Mesendoderm (in vitro differentiated cells): ENCODE results near the gene ZNF408.

Experiments used
- DNase-seq: peaks from one replicate; pipeline ENCODE4 v3.0.0; 2013
- H2AK5ac ChIP-seq: 2 replicates; pipeline ENCODE4 v1.6.1; 2013; ENCODE audit warnings: low read length, inconsistent platforms
- H2BK120ac ChIP-seq: 2 replicates; pipeline ENCODE4 v1.6.1; 2013; ENCODE audit warnings: low read depth, mild to moderate bottlenecking, low read length, moderate library complexity, mixed read lengths
- H2BK15ac ChIP-seq: replicated peaks from 2 replicates; pipeline ENCODE4 v1.6.1; 2013; ENCODE audit warnings: low read depth, mild to moderate bottlenecking, moderate library complexity
- H2BK5ac ChIP-seq: 2 replicates; pipeline ENCODE4 v1.6.1; 2013; ENCODE audit warnings: low read length, inconsistent platforms
- H3K18ac ChIP-seq: 2 replicates; pipeline ENCODE4 v1.6.1; 2013; ENCODE audit warnings: mild to moderate bottlenecking, low read length, mixed read lengths
- H3K23ac ChIP-seq: one replicate; pipeline ENCODE4 v1.6.1; 2013; ENCODE audit warnings: low read length
- H3K27ac ChIP-seq: 2 replicates; pipeline ENCODE4 v1.5.1; 2013; ENCODE audit warnings: low read depth, mild to moderate bottlenecking, inconsistent platforms, low read length, moderate library complexity
- H3K27me3 ChIP-seq: 2 replicates; pipeline ENCODE4 v1.6.1; 2013; ENCODE audit warnings: low read length, control low read depth, mild to moderate bottlenecking, inconsistent platforms; ENCODE audit not compliant: insufficient read depth, poor library complexity
- H3K36me3 ChIP-seq: 2 replicates; pipeline ENCODE4 v1.6.1; 2013; ENCODE audit warnings: low read length, inconsistent platforms; ENCODE audit not compliant: control insufficient read depth, insufficient read depth
- H3K4ac ChIP-seq: one replicate; pipeline ENCODE4 v1.6.1; 2013; ENCODE audit warnings: low read depth, mild to moderate bottlenecking, low read length, moderate library complexity
- H3K4me1 ChIP-seq: 2 replicates; pipeline ENCODE4 v1.6.1; 2013; ENCODE audit warnings: low read depth, low read length, inconsistent platforms; ENCODE audit not compliant: control insufficient read depth
- H3K4me2 ChIP-seq: 2 replicates; pipeline ENCODE4 v1.6.1; 2013; ENCODE audit warnings: low read length
- H3K4me3 ChIP-seq: 2 replicates; pipeline ENCODE4 v1.5.1; 2013; ENCODE audit warnings: mild to moderate bottlenecking, low read length
- H3K56ac ChIP-seq: one replicate; pipeline ENCODE4 v1.6.1; 2013; ENCODE audit warnings: low read length
- H3K79me1 ChIP-seq: 2 replicates; pipeline ENCODE4 v1.6.1; 2013; ENCODE audit warnings: low read length, inconsistent platforms
- H3K79me2 ChIP-seq: 2 replicates; pipeline ENCODE4 v1.6.1; 2013; ENCODE audit warnings: mild to moderate bottlenecking, low read length; ENCODE audit not compliant: control insufficient read depth, insufficient read depth
- H3K9ac ChIP-seq: 2 replicates; pipeline ENCODE4 v1.6.1; 2013; ENCODE audit warnings: low read length, inconsistent platforms
- H4K5ac ChIP-seq: one replicate; pipeline ENCODE4 v1.6.1; 2013; ENCODE audit warnings: low read length
- H4K8ac ChIP-seq: one replicate; pipeline ENCODE4 v1.6.1; 2013; ENCODE audit warnings: low read depth, mild to moderate bottlenecking, control low read depth, low read length, moderate library complexity
- whole genome bisulfite sequencing: extraction: QIAGEN DNeasy Blood & Tissue Kit; methylation state at CpG from one replicate; pipeline ENCODE4 v1.1.7; 2013; ENCODE audit warnings: low lambda C conversion rate, missing lambda C conversion rate; ENCODE audit not compliant: insufficient coverage; ENCODE audit errors: extremely low coverage; 5-methylcytosine and 5-hydroxymethylcytosine counted together

The ZNF408 gene

DNA sequence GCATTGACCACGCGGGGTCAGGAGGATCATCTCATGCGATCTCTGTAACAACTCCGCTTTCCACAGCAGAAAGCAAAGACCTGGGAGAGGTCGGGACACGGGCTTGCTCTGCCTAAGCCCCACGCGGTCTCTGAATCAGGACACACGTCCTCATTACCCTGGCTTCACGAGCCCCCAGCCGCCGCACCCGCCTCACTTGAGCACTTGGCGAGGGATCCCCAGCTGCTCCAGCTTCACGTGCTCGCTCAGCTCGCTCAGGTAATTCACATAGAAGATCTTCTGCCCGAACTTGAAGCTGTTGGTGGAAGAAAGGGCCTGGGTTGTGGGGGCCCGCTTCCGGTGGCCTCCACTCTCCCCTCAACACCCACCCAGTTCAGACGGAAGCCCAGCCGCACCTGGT is 20.0 kb upstream of the ZNF408 start:
- H3K23ac ChIP-seq: no peak overlapping the region
- H3K27me3 ChIP-seq: no peaks in the 10 kb centered on the region
- WGBS: no CpG with 5 or more reads among the region's 22 CpGs
- H3K4me1 ChIP-seq: no peaks in the 10 kb centered on the region
- no peak for DNase-seq
- no peak overlapping the region for H3K4me2 ChIP-seq
- H2AK5ac ChIP-seq: no peak overlapping the region
- peaks cover 4% of the 10 kb centered on the region for H3K36me3 ChIP-seq
- H3K9ac ChIP-seq: no peak overlapping the region
- H4K5ac ChIP-seq: no peak overlapping the region
- no peak overlapping the region for H3K27ac ChIP-seq
- H2BK5ac ChIP-seq: no peak overlapping the region
- no peak overlapping the region for H2BK15ac ChIP-seq
- H3K79me1 ChIP-seq: no peaks in the 10 kb centered on the region
- no peak overlapping the region for H2BK120ac ChIP-seq
- H4K8ac ChIP-seq: no peak overlapping the region
- no peak overlapping the region for H3K56ac ChIP-seq
- no peak overlapping the region for H3K4me3 ChIP-seq
- H3K18ac ChIP-seq: no peak overlapping the region
- H3K4ac ChIP-seq: no peak overlapping the region
- no peaks in the 10 kb centered on the region for H3K79me2 ChIP-seq

- no peak overlapping the region for H3K9ac ChIP-seq
- no peak overlapping the region for H2BK5ac ChIP-seq
- no peak overlapping the region for H2AK5ac ChIP-seq
- no peak overlapping the region for H3K23ac ChIP-seq
- no peak overlapping the region for H3K18ac ChIP-seq
- no peak overlapping the region for H2BK15ac ChIP-seq
- H3K56ac ChIP-seq: no peak overlapping the region
- H3K4me3 ChIP-seq: no peak overlapping the region
- H3K4ac ChIP-seq: no peak overlapping the region
- H3K4me2 ChIP-seq: no peak overlapping the region
- no peak overlapping the region for H4K8ac ChIP-seq
- H4K5ac ChIP-seq: no peak overlapping the region
- DNase-seq: no peak
- no peaks in the 10 kb centered on the region for H3K79me1 ChIP-seq
- H3K27me3 ChIP-seq: no peaks in the 10 kb centered on the region
- peaks cover 4% of the 10 kb centered on the region for H3K36me3 ChIP-seq
- WGBS: no CpG with 5 or more reads among the region's 11 CpGs
- H3K79me2 ChIP-seq: no peaks in the 10 kb centered on the region
- no peak overlapping the region for H3K27ac ChIP-seq
- H3K4me1 ChIP-seq: no peaks in the 10 kb centered on the region
- H2BK120ac ChIP-seq: no peak overlapping the region
Observed at GRCh38 chr11:46681814-46682213, 19.0 kb upstream of the ZNF408 start.

GRCh38 chr11:46682773-46683752 is 17.8 kb upstream of the ZNF408 start:
- WGBS: no CpG with 5 or more reads among the region's 11 CpGs
- no peak overlapping the region for H2BK120ac ChIP-seq
- H3K23ac ChIP-seq: no peak overlapping the region
- no peak overlapping the region for H3K27ac ChIP-seq
- H3K56ac ChIP-seq: no peak overlapping the region
- peaks cover 4% of the 10 kb centered on the region for H3K36me3 ChIP-seq
- H3K79me1 ChIP-seq: no peaks in the 10 kb centered on the region
- H4K8ac ChIP-seq: no peak overlapping the region
- no peak overlapping the region for H3K4me3 ChIP-seq
- no peak overlapping the region for H3K18ac ChIP-seq
- no peak overlapping the region for H4K5ac ChIP-seq
- DNase-seq: no peak
- no peak overlapping the region for H3K9ac ChIP-seq
- H3K4me1 ChIP-seq: no peaks in the 10 kb centered on the region
- no peak overlapping the region for H2BK5ac ChIP-seq
- no peak overlapping the region for H2BK15ac ChIP-seq
- H3K4me2 ChIP-seq: no peak overlapping the region
- H2AK5ac ChIP-seq: no peak overlapping the region
- H3K4ac ChIP-seq: no peak overlapping the region
- no peaks in the 10 kb centered on the region for H3K27me3 ChIP-seq
- H3K79me2 ChIP-seq: no peaks in the 10 kb centered on the region

DNA sequence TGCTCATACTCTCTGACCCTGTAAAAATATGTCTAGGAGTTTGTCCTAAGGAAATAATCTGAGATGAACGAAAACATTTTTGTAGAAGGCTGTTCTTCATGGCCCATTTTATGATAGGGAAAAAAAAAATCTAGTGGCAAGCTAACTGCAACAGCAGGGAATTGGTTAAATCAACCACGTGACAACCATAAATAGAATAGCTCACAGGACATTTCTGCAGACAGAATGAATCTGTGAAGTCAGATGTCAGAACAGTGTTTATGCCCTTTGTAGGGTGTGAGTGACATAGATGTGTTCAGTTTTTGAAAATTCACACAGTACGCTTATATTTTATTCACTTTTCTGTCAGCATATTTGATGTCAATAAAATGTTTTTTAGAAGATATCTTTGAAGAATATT is 16.5 kb upstream of the ZNF408 start:
- WGBS: no CpG with 5 or more reads among the region's 3 CpGs
- no peak for DNase-seq
- Histone ChIP-seq H2BK5ac (no peak overlapping the region), H3K4me2 (no peak overlapping the region), H3K56ac (no peak overlapping the region), H3K79me2 (no peaks in the 10 kb centered on the region), H2AK5ac (no peak overlapping the region), H3K18ac (no peak overlapping the region), H3K79me1 (no peaks in the 10 kb centered on the region), H3K23ac (no peak overlapping the region), H3K9ac (no peak overlapping the region), H3K27ac (no peak overlapping the region), H3K36me3 (peaks cover 2% of the 10 kb centered on the region), H3K4me1 (no peaks in the 10 kb centered on the region), H4K5ac (no peak overlapping the region), H2BK120ac (no peak overlapping the region), H3K4ac (no peak overlapping the region), H4K8ac (no peak overlapping the region), H2BK15ac (no peak overlapping the region), H3K4me3 (no peak overlapping the region), H3K27me3 (no peaks in the 10 kb centered on the region)

DNA sequence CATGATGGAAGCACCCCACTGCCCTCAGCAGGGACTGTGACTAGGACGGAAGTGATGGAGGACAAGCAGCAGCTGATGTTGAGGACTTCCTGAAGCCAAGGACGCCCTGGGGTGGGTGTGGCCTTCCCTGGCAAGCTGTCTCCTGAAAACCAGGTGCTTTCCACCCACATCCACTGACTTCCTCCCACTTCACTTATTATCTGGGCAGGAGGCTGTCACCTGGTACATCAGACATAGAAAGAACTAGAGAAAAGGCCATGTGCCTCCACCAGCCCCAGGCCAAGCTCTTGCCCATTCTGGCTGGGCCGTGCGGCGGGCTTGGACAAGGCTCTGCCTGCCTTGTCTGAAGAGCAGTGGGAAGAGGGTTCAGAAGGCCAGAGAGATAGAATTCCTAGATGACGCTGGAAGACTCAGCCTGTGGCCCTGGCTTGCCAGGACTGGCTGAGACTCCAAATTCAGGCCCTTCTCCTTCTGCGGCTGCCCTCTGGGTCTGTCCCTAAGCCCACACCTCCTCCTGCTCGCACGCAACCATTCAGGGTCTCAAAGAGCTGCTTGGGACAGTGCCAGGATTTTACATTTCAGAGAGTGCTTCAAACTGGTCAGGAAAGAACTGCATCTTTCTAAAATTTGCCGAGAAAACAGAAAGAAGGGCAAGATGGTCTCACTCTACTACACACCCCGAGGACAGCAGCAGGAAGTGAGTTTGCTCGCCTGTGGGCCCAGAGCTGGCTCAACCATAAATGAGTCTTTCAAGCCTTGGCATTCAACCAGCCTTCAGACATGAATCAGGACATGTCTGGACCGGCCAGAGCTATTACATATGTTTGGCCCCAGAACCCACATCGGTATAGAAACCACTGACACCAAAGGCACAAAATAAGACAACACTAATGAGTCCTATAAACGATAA is 13.7 kb upstream of the ZNF408 start:
- no CpG with 5 or more reads among the region's 15 CpGs for WGBS
- Histone ChIP-seq H3K4ac (no peak overlapping the region), H2AK5ac (no peak overlapping the region), H3K4me2 (no peak overlapping the region), H3K56ac (no peak overlapping the region), H3K4me3 (no peak overlapping the region), H3K18ac (no peak overlapping the region), H3K79me1 (no peaks in the 10 kb centered on the region), H3K9ac (no peak overlapping the region), H3K4me1 (no peaks in the 10 kb centered on the region), H2BK120ac (no peak overlapping the region), H3K27me3 (no peaks in the 10 kb centered on the region), H2BK5ac (no peak overlapping the region), H3K79me2 (no peaks in the 10 kb centered on the region), H3K27ac (no peak overlapping the region), H2BK15ac (no peak overlapping the region), H4K8ac (no peak overlapping the region), H3K36me3 (peaks cover 2% of the 10 kb centered on the region), H3K23ac (no peak overlapping the region), H4K5ac (no peak overlapping the region)
- no peak for DNase-seq
